ENCODE data around the gene PANK4.

- TF ChIP-seq CTCF (conservative IDR thresholded peaks at IDR 0.05; ENCODE audit: low read depth, low read length) (no peak), EZH2 (IDR thresholded peaks at IDR 0.05; ENCODE audit: borderline replicate concordance, low read depth, low read length, poor library complexity, severe bottlenecking) (no peak)
These were observed 10.3 kb downstream of the PANK4 start for GRCh38 chr1:2516124-2516523.

Measured in A673 (cell line).